ENCODE measurements around the gene PNO1.

- peak; percentile 17; the same call in 1 of the 2 replicates for TF ChIP-seq SPI1 (IDR thresholded peaks at IDR 0.05; ENCODE audit: borderline replicate concordance, insufficient read depth, low read depth, low read length)
- TF ChIP-seq, protein P1, sequence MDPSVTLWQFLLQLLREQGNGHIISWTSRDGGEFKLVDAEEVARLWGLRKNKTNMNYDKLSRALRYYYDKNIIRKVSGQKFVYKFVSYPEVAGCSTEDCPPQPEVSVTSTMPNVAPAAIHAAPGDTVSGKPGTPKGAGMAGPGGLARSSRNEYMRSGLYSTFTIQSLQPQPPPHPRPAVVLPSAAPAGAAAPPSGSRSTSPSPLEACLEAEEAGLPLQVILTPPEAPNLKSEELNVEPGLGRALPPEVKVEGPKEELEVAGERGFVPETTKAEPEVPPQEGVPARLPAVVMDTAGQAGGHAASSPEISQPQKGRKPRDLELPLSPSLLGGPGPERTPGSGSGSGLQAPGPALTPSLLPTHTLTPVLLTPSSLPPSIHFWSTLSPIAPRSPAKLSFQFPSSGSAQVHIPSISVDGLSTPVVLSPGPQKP (IDR thresholded peaks at IDR 0.05; ENCODE audit: low read depth, low read length): no peak
- TF ChIP-seq RFX5 (IDR thresholded peaks at IDR 0.05; ENCODE audit: low read depth, low read length): no peak
- no peak for TF ChIP-seq ZZZ3 (IDR thresholded peaks at IDR 0.05; ENCODE audit: control insufficient read depth, insufficient read length, low read depth)
- TF ChIP-seq, protein P2, sequence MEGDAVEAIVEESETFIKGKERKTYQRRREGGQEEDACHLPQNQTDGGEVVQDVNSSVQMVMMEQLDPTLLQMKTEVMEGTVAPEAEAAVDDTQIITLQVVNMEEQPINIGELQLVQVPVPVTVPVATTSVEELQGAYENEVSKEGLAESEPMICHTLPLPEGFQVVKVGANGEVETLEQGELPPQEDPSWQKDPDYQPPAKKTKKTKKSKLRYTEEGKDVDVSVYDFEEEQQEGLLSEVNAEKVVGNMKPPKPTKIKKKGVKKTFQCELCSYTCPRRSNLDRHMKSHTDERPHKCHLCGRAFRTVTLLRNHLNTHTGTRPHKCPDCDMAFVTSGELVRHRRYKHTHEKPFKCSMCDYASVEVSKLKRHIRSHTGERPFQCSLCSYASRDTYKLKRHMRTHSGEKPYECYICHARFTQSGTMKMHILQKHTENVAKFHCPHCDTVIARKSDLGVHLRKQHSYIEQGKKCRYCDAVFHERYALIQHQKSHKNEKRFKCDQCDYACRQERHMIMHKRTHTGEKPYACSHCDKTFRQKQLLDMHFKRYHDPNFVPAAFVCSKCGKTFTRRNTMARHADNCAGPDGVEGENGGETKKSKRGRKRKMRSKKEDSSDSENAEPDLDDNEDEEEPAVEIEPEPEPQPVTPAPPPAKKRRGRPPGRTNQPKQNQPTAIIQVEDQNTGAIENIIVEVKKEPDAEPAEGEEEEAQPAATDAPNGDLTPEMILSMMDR (IDR thresholded peaks at IDR 0.05 in 2 of 3, conservative IDR thresholded peaks at IDR 0.05 in 1 of 3; ENCODE audit: control insufficient read depth in 2 of 3, extremely low read depth in 1 of 3, insufficient read depth in 1 of 3, low read depth in 3 of 3, low read length in 3 of 3): no peak
- no peak for TF ChIP-seq ZNF687 (IDR thresholded peaks at IDR 0.05)
- no peak for TF ChIP-seq NBN (IDR thresholded peaks at IDR 0.05)
- no peak for TF ChIP-seq SIN3A (IDR thresholded peaks at IDR 0.05; ENCODE audit: low read depth, low read length)
Measured at GRCh38 chr2:68200157-68200787, 42.6 kb downstream of the PNO1 start.

All from GM12878 (cell line).